Body of pancreas (tissue), 4 donors: ENCODE data around the gene MCTP1. TPM values are rescaled to one million over a fixed set of nuclear protein-coding genes. Genes with fewer than 3 reads are reported as not detected.

ENCODE experiments used
- ATAC-seq: fragments of 150-250 bp; one replicate; pipeline ENCODE4 v1.9.1; 2016
- DNase-seq, 4 donors: peaks; one replicate each; pipeline ENCODE4 v3.0.0-alpha.2; 2019
- H3K27ac ChIP-seq, 4 donors: fragments of 200-600 bp; sonication (generic); 1 replicate in 3 of 4; 2 replicates in 1 of 4; pipeline versions ENCODE4 v1.5.1 to v1.6.1; 2016 to 2019; ENCODE audit warnings: mild to moderate bottlenecking in 1 of 4, mixed read lengths in 1 of 4, moderate library complexity in 1 of 4
- H3K27me3 ChIP-seq, 2 donors: fragments of 200-600 bp; sonication (generic); one replicate each; pipeline ENCODE4 v1.6.0; 2016; ENCODE audit warnings: mild to moderate bottlenecking in 1 of 2
- H3K36me3 ChIP-seq, 2 donors: fragments of 200-600 bp; sonication (generic); replicated peaks in 1 of 2; 2 replicates each; pipeline ENCODE4 v1.5.1; 2016; ENCODE audit warnings: low read depth in 2 of 2; ENCODE audit not compliant: insufficient read depth in 1 of 2
- H3K4me1 ChIP-seq: fragments of 200-600 bp; sonication (generic); one replicate; pipeline ENCODE4 v1.6.0; 2016
- H3K4me3 ChIP-seq, 2 donors: fragments of 200-600 bp; sonication (generic); 1 replicate in 1 of 2; 2 replicates in 1 of 2; pipeline ENCODE4 v1.5.1; 2016 to 2019
- H3K9me3 ChIP-seq, 3 donors: fragments of 200-600 bp; sonication (generic); 1 replicate in 2 of 3; 2 replicates in 1 of 3; pipeline ENCODE4 v1.5.1; 2016
- CTCF ChIP-seq, 7 experiments: fragments of 450-650 bp in 4 of 7; fragments of 200-600 bp in 3 of 7; sonication (generic) in 3 of 7; IDR thresholded peaks; one replicate each; pipeline ENCODE4 v1.5.1; 2016 to 2019; ENCODE audit warnings: antibody characterized with exemption in 7 of 7
- POLR2A ChIP-seq, 3 donors: fragments of 450-650 bp; IDR thresholded peaks; one replicate each; pipeline ENCODE4 v1.6.1; 2016; ENCODE audit warnings: antibody characterized with exemption in 3 of 3, mild to moderate bottlenecking in 2 of 3
- WGBS, 2 donors: methylation state at CpG; one replicate each; pipeline ENCODE4 v1.1.5; 2017; 5-methylcytosine and 5-hydroxymethylcytosine counted together
- intact Hi-C: fragments of 100-400 bp; cut with DNase I; formaldehyde crosslinking; loops from one replicate; pipeline ENCODE4 v1.15.1; 2023
- total RNA-seq, 2 donors: library from RNA; depleted of rRNA; stranded (reverse); fragments of >200 nt; gene quantifications; one replicate each; pipeline ENCODE4 v1.1.0, GENCODE V29; 2016

Gene MCTP1
- total RNA-seq, 2 donors from 2014 or later: 3.6 to 8.8 TPM

GRCh38 chr5:94784536-94785505 lies 500.1 kb downstream of the MCTP1 start:
- no peak overlapping the region for H3K4me3 ChIP-seq
- H3K36me3 ChIP-seq: no peaks in the 10 kb centered on the region
- H3K27me3 ChIP-seq: no peaks in the 10 kb centered on the region
- ATAC-seq (no peak), DNase-seq (no peak)
- whole genome bisulfite sequencing, 2 donors: 30 to 41% methylated on average over 7 of the region's 7 CpGs
- H3K9me3 ChIP-seq: no peaks in the 10 kb centered on the region
- peak in 1 of 7 experiments; percentile 6 for TF ChIP-seq CTCF (IDR thresholded peaks at IDR 0.05)
- no peak for TF ChIP-seq POLR2A (IDR thresholded peaks at IDR 0.05)
- no peak overlapping the region for H3K27ac ChIP-seq
- no peaks in the 10 kb centered on the region for H3K4me1 ChIP-seq
- intact Hi-C loops: no loop called here

GRCh38 chr5:94782383-94782782 lies 502.5 kb downstream of the MCTP1 start:
- 64 to 67% methylated on average over 3 of the region's 3 CpGs for WGBS, 2 donors
- Histone ChIP-seq H3K4me3 (no peak overlapping the region), H3K4me1 (no peaks in the 10 kb centered on the region), H3K36me3 (no peaks in the 10 kb centered on the region), H3K27ac (no peak overlapping the region), H3K9me3 (no peaks in the 10 kb centered on the region), H3K27me3 (no peaks in the 10 kb centered on the region)
- no peak for ATAC-seq
- no peak for TF ChIP-seq POLR2A (IDR thresholded peaks at IDR 0.05)
- TF ChIP-seq CTCF (IDR thresholded peaks at IDR 0.05): no peak
- no peak for DNase-seq
- intact Hi-C loops: no loop called here

GRCh38 chr5:94779684-94780083 lies 505.2 kb downstream of the MCTP1 start:
- Histone ChIP-seq H3K27ac (no peak overlapping the region), H3K36me3 (no peaks in the 10 kb centered on the region), H3K4me3 (no peak overlapping the region), H3K4me1 (no peaks in the 10 kb centered on the region), H3K27me3 (no peaks in the 10 kb centered on the region), H3K9me3 (no peaks in the 10 kb centered on the region)
- ATAC-seq: no peak
- no peak for TF ChIP-seq POLR2A (IDR thresholded peaks at IDR 0.05)
- no peak for TF ChIP-seq CTCF (IDR thresholded peaks at IDR 0.05)
- intact Hi-C loops: no loop called here
- WGBS, 2 donors: 70 to 84% methylated on average over 1 of the region's 1 CpG
- no peak for DNase-seq

GRCh38 chr5:94778732-94779131 lies 506.2 kb downstream of the MCTP1 start:
- no peaks in the 10 kb centered on the region for H3K4me1 ChIP-seq
- no peaks in the 10 kb centered on the region for H3K27me3 ChIP-seq
- no peak for DNase-seq
- H3K9me3 ChIP-seq: no peaks in the 10 kb centered on the region
- no peak for TF ChIP-seq POLR2A (IDR thresholded peaks at IDR 0.05)
- TF ChIP-seq CTCF (IDR thresholded peaks at IDR 0.05): no peak
- WGBS, 2 donors: 46 to 52% methylated on average over 3 of the region's 3 CpGs
- intact Hi-C loops: no loop called here
- no peaks in the 10 kb centered on the region for H3K36me3 ChIP-seq
- no peak for ATAC-seq
- no peak overlapping the region for H3K4me3 ChIP-seq
- no peak overlapping the region for H3K27ac ChIP-seq
